HG03469 (cell line): ENCODE measurements around the gene NDUFB10.
"Not testable (repeated sequence)": the region's sequence is repeated elsewhere in the genome, so short reads cannot be mapped to it uniquely, and the experiment has no call there.

ENCODE experiments used
- ATAC-seq: cut with Tn5 transposase; IDR thresholded peaks from one replicate; pipeline ENCODE4 v1.9.1; 2021; ENCODE audit warnings: mild to moderate bottlenecking, moderate library complexity, moderate number of reproducible peaks; ENCODE audit not compliant: unreplicated experiment

Gene NDUFB10

GRCh38 chr16:1923299-1924034, 35.9 kb upstream of the NDUFB10 start:
- no peak for ATAC-seq

GRCh38 chr16:1924095-1924494, 35.2 kb upstream of the NDUFB10 start:
- ATAC-seq, result no peak

GRCh38 chr16:1926271-1926670, 33.1 kb upstream of the NDUFB10 start:
- ATAC-seq, result no peak

- no peak for ATAC-seq
These were observed 30.2 kb upstream of the NDUFB10 start for GRCh38 chr16:1929105-1929504.

GRCh38 chr16:1929578-1930337, 29.6 kb upstream of the NDUFB10 start:
- ATAC-seq, result peak; percentile 78

- ATAC-seq, result no peak
These were observed 29.0 kb upstream of the NDUFB10 start for GRCh38 chr16:1930338-1930720.

- no peak for ATAC-seq
These were observed 27.0 kb upstream of the NDUFB10 start for GRCh38 chr16:1932050-1933028.

GRCh38 chr16:1933097-1933661, 26.2 kb upstream of the NDUFB10 start:
- ATAC-seq, result no peak

- ATAC-seq, result no peak
These were observed 22.3 kb upstream of the NDUFB10 start for GRCh38 chr16:1936945-1937479.

GRCh38 chr16:1938316-1938715, 21.0 kb upstream of the NDUFB10 start:
- no peak for ATAC-seq

GRCh38 chr16:1938910-1939309, 20.4 kb upstream of the NDUFB10 start:
- no peak for ATAC-seq

GRCh38 chr16:1939833-1940232, 19.5 kb upstream of the NDUFB10 start:
- not testable (repeated sequence) for ATAC-seq

GRCh38 chr16:1940273-1941161, 18.8 kb upstream of the NDUFB10 start:
- no peak for ATAC-seq

GRCh38 chr16:1941162-1942046, 17.9 kb upstream of the NDUFB10 start:
- no peak for ATAC-seq

- no peak for ATAC-seq
These were observed 17.1 kb upstream of the NDUFB10 start for GRCh38 chr16:1942047-1942809.

GRCh38 chr16:1942810-1943726, 16.3 kb upstream of the NDUFB10 start, which contains the start of gene MSRB1:
MSRB1 (minus strand) TSS chr16:1943199; CDS start chr16:1943156, 43 bp downstream.
- peak; percentile 80 for ATAC-seq
